GM19043 (cell line): ENCODE measurements around the gene ZNF503.

Experiments used
- ATAC-seq: cut with Tn5 transposase; IDR thresholded peaks from one replicate; pipeline ENCODE4 v1.9.1; 2021; ENCODE audit warnings: low read depth; ENCODE audit not compliant: unreplicated experiment

ZNF503 gene

DNA sequence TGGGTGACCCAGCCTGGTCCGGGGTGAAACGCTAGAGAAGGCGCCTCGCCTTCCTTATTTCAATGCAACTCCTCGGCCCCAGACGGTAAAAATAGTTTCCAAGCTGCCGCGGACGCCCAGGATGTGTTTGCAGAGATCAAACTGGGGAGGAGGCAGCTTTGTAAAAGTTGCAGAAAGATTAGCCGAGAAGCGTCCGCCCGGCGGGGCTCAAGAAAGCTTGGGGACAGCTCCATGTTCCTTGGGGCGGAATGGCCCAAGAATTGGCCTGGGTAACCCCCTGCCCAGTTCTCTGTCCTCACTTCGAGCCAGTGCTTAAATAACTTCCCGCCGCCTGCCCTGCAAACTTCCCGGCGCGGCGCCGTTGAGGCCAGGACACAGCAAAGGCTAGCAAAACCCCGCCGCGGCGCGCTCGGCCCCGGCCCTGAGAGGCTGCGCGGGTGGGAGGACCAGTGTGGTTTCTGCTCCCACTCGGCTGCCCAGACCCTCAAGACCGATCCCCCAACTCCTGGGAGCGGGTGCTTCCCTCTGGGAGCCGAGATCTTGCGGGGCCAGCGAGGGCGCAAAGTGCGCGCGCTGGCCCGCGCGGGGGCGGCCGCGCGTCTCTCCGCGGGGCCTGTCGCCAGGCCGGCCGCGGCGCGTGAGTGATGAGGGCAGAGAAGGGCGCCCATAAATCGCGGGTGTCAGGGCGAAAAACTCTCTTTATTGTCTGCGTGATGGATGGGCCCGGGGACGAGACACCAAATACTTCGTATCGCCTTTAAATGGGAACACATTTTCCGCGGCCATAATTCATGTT is 6.3 kb upstream of the ZNF503 start:
- no peak for ATAC-seq

DNA sequence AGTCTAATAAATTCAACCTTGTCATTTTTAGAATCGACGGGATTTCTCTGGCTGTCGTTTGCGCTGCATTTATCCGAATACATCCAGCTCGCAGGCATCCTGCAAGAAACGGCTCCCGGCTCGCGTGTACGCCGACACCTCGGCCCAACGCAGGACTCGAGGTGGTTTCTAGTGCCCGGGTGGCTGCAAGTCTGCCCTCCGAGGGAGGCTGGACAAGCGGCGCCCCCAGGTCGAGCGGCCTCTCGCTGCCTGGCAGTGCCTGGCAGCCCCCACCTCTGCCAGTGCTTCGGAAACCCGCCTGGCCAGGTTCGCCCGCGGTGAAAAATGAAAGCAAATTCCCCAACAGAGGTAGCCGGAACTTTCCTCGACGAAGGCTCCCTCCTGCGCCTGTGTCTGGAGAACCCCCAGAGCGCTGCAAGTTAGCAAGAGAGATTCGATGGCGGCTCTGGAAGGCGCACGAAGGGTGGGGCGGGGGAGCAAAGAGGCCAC is 5.7 kb upstream of the ZNF503 start:
- no peak for ATAC-seq

DNA sequence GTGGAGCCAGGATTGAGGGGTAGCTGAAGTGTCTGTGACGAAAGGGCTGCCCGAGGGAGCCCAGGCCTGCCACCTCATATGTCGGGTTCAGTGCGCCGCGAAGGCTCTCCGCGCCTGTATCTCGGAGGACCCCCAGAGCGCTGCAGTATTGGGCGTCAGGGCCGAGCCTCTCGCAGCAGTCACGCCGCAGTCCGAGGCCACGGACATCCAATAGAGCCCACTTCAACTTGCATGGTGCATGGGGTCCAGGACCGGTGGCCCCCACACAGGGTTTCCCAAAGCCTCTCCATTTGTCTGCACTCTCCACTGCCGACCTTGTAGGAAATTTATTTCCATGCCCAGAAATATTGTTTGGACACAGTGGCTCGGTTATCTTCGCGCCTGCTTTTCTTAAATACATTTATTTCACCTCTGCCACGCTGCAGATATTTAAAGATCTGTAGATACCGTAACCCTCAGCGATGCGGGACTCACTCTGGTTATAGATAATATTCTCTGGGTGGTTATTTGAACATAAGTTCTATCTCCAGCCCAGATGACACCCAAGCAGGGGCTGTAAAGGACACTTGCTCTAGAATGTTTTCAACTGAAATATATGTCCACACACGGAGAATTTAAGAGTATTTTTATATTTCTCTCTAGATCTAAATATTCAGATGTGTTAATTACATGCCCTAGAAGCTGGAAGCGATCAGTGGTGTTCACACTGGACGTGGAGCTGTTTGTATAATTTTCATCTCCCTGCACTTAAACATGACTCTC is 5.1 kb upstream of the ZNF503 start:
- ATAC-seq, result no peak

DNA sequence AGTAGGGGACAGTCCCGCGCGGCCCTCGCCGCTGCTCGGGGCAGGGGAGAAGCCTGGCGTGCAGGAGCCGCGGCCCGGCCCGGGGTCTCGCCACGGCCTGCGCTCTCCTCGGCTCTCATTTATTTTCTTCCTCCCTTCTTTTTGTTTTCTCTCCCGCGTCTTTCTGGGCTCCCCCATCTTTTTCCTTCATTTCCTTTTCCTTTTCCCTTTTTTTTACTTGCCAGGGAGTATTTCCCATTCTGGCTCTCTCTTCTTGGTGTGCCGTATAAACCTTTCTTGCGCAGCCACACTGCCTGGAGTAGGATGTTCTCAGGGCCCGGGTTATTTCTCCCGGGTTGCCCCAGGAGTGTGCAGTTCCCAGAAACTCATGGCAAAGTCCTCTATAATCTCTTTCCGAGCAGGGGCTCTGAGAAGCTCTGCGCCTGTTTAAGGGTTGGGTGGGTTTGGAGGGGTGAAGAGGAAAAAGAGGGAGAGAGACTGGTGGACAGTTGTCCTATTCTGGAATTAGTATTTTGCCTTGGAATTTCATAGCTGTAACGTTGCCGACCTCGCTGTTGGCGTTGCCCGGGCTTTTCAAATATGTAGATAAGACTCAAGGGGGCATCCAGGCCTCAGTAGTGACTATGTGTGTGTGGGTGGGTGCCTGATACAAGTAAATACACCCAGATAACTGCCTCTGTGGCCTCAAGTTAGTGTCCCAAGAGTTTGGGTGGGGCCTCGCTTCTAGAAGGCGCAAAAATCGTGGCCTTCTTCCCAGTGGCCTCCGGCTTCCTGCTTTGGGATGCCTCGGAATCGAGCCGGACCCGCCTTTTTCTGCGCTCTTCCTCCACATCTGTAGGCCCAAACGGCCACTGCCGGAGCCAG is 4.3 kb upstream of the ZNF503 start:
- no peak for ATAC-seq

DNA sequence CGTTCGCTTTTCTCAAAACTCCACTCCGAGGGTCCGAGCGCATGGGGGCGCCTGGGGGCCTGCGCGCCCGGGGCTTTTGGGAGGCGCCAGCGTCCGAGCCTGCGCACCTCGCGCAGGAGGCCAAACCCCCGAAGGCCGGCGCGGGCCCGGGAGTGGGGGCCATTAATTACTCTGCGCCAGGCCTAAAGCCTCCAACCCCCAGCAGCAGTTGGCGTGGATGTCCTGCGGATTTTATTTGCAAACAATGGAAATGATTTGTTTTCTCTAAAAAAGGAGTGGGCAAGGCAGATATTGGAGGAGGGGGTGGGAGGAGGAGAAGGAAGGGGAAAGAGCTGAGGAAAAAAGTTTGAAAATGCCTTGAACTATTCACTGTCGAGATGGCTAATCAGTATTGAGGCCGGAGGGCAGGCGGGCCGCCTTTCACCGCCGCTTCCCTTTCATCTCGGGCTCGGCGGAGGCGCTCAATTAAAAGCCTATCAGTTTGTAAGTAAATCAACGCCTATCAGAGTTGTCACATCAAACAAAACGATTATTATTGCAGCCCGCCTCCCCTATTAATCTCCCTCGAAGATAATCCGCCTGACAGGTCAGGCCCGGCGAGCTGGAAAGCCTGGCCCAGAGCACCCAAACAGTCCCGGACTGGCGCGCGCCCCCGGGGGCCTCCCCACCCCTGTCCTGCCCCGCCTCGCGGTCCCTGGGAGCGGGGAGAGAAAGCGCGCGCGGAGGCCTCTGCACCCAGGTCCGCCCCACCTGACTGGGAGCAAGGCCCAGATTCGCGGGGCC is 3.4 kb upstream of the ZNF503 start:
- no peak for ATAC-seq

DNA sequence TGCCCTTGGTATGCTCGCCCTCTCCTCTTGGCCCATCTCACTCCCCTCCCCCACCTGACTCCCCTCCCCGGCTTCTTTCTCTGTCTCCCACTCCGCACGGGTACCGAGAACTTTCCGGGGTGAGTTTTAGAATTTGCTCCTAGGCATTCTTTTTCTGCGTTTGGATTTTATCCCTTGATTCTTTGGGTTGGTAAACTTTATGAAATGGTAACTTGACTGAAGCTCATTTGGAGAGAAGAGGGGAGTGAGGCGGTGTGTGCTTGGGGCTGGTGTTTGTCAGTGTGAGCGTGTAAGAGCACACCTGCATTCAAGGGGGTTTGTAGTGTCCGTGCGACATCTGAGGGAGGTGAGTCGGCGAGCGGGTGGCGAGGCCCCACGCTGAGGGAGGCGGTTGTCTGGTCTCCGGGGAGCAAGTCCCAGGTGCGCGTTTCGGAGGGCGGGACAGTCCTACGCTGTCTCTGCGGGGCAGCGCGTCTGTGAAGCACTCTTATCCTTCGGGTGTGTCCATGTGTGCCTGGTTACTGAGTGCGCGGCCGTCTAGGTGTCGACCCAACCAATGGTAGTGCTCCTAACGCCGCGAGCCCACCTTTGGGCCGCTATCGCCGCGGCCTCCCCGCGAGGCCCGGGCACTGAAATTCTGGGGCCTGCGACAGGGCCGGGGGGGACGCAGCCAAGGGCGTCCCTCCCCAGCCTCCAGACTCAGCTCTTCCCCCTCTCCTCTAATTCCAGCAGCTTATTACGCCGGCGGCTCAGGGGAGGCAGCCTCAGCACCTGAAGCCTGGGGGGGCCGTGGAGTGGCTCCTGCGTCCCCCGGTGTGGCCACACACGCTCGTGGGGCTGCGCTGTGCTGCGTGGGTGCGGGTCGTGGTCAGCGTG is 2.6 kb upstream of the ZNF503 start:
- ATAC-seq, result no peak

DNA sequence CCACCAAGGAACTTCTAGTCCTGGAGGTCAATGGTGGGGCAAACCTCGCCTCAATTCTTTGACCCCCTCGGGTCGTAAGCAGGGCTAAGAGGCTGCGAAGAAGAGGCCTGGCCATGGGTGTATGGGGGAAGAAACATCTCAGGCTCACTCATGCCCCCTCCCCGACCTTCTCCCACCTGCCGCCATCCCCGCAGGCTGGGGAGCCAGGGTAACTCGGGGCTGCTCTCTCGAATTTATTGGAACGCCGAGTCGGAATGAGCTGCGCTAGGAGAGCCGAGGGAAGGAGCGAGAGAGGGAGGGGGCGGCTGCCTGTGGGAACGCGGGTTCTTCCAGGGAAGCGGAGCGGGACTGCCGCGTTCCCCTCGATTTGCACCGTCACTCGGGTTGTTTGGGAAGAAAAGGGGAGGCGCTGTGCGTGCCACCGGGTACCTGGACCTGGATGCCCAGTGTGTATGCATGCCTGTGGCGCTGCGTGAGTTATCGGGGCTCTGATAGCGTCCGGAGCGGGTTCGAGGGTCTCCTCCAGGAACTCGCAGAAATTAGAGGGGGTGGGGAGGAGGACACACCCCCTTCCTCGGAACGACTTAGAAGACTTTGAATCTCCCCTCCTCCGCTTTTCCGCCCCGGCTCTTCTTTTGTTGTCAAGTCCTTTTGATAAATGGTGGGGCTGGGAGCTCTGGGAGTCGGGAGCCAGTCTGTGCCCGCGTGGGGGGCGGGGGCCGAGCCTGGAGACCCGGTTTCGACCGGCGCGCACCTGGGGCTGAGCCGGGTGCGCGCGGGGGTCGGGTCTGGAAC is 1.8 kb upstream of the ZNF503 start:
- no peak for ATAC-seq

DNA sequence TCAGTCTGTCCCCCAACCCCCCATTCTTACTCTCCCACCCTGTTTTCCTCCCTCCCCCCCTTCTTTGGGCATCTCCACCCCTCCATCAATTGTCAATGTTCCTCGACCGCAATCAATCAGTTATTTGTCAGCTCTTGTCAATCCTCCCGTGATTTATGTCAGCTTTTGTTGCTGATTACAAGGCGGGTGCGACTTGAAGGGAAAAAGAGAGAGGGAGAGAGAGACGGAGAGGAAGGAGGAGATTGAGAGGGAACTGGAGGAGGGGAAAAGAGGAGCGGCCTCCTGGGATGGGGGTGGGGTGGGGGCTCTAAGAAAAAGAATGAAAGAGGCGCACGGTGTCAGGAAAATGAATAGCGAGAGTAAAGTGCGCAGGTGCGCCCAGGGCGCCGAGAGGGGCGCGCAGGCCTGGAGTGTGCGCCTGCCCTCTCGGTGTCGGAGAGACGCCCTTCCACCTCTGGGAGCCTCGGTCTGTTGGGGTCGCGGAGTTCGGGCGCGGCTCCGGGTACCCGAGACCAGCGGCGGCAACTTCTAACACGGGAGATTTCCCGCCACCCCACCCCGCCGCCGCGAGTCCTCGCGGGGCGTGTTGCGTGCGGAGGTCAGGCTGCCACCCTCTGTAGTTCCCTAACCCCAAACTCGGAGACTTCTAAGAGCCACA is 1.1 kb upstream of the ZNF503 start:
- no peak for ATAC-seq

DNA sequence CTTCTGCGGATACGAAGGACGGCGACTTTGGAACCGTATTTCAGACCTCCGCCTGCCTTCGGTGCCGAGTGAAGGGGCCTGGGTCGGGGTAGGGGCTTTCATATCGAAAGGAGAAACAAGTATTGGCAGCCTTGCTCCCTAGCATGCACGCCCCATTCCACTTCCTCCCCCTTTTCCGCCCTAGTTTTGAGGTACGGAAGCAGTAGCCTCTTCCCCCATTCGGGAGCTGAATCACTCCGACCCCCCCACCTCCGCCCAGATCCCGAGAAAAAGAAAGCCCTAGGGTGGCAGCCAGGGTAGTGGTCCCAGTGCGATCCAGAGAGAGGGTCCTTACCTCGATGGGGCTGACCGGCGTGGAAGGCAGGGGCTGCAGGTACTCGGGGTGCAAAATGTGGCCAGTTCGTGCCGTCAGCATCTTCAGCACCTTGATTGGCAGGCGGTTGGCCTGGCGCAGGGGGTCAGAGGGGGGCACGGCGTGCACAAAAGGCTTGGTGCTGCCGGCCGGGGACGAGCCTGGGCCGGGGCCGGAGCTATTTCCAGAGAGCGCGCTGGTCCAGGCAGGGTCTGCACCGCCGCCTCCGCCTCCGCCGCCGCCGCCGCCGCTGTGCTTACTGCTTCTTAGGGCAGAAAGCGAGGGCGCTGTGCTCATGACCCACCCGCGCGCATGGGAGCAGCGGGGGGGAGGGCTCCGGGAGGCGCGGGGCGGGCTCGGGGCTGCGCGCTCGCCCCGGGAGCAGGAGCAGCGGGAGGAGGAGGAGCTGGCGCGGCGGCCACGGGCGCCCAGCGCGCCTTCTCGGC is 594 bp downstream of the ZNF503 start:
- peak; percentile 11 for ATAC-seq

- no peak for ATAC-seq
These were observed 1.3 kb downstream of the ZNF503 start for GRCh38 chr10:75400163-75400770.

DNA sequence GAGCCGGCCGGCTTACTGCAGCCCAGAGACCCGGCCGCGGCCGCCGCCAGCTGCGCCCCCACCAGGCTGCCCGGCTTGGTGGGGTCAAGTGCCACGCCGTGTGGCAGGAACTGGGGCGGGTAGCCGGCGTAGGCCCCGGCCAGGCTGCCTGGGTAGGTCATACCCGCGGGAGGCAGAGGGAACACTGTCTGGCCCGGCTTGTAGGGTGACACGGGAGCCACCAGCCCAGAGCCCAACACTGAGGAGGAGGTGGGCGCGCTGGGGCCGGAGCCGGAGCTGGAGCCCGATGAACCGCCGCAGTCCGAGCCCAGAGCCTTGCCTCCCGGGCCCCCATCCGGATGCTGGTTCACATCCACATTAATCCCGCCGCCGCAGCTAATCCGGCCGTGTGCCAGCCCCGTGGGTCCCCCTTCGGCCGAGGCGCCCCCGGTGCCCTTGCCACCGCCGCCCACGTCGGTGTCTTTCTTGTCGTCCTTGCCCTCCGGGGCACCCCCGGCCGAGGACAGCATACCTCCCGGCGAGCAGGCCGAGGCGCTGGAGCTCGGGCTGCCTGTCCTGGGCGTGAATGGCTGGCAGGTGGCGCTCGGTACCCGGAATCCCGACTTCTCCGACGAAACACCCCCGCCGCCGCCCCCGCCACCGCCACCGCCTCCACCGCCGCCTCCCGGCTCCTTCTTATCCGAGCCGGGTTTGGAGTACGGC is 2.0 kb downstream of the ZNF503 start:
- ATAC-seq, result no peak

DNA sequence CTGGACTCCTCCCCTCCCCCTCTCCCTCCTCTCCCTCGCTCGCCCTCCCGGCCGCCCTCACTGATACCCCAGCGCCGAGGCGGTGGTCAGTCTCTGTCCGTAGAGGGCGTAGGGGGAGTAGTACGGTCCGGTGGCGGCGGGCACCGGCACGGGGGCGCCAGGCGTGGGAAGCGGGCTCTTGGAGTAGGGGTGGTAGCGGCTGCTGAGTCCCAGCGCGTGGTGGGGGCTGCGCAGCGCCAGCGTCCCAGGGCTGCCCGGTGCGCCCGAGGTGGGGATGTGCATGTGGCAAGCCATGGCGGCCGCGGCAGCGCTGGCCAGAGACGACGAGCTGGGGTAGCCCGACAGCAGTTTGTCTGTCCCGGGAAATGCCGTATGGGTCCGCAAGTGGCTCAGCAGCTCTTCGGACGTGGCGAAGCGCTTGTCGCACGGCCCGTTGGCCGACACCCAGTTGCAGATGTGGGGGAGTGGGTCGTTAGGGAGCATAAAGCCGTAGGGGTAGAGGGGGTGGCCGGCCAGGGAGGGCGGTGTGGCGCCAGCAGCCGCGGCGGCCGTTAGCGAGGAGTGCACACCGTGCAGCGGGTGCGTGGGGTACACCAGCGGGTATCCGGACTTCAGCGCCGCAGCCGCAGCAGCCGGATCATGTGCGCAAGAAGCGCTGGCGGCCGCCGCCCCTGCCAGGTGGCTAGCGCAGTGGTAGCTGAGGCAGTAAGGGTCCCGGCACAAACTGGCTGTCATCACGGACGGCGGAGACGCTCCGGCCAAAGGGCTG is 2.7 kb downstream of the ZNF503 start:
- ATAC-seq, result no peak

DNA sequence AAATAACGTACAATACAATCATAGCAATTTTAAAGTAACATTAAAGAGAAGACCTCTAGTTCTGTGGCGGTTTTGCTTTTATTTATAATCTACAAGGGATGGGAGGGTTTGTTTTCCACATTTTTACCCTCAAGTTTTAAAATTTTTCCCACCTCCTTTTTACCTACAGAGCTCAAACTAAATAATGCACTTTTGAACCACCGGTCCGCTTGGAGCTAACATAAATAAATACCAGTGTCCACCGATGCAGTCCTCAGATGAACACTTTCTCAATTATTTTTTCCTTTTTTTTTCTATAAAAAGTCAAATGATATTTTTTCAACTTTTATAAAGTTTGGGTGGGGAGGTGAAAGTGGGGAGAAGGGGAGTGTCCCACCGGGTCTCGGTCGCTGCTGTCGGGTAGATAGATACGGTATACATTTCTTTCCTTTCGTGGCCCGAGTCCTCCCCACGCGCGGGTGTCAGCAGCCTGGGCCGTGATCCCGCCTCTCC is 3.3 kb downstream of the ZNF503 start:
- no peak for ATAC-seq

GRCh38 chr10:75397496-75398199 is 3.9 kb downstream of the ZNF503 start:
- no peak for ATAC-seq
